CD14-positive monocyte (primary cell): ENCODE results near the gene ISCU. TPM values are rescaled to one million over a fixed set of nuclear protein-coding genes. Genes with fewer than 3 reads are reported as not detected.

ENCODE experiments used
- DNase-seq, 3 donors: peaks; one replicate each; pipeline ENCODE4 v3.0.0-alpha.2; 2011 to 2022
- H2AFZ ChIP-seq: 2 replicates; pipeline ENCODE4 v1.6.0; 2012; ENCODE audit warnings: mild to moderate bottlenecking, low read depth, low read length, inconsistent platforms; ENCODE audit not compliant: insufficient read depth, poor library complexity, severe bottlenecking
- H3K27ac ChIP-seq, 2 donors: 1 replicate in 1 of 2; 2 replicates in 1 of 2; pipeline ENCODE4 v1.5.1; 2012 to 2013; ENCODE audit warnings: low read length in 2 of 2, control low read depth in 1 of 2, inconsistent platforms in 1 of 2, low read depth in 1 of 2, mild to moderate bottlenecking in 1 of 2
- H3K27me3 ChIP-seq, 2 donors: one replicate each; pipeline versions ENCODE4 v1.6.0 to v1.6.1; 2011 to 2013; ENCODE audit warnings: low read length in 2 of 2; ENCODE audit not compliant: control insufficient read depth in 2 of 2, insufficient read depth in 2 of 2
- H3K36me3 ChIP-seq, 2 donors: replicated peaks in 1 of 2; 1 replicate in 1 of 2; 2 replicates in 1 of 2; pipeline versions ENCODE4 v1.5.1 to v1.6.1; 2012 to 2013; ENCODE audit warnings: low read length in 2 of 2, control low read depth in 1 of 2, inconsistent platforms in 1 of 2, mild to moderate bottlenecking in 1 of 2; ENCODE audit not compliant: insufficient read depth in 2 of 2, control insufficient read depth in 1 of 2
- H3K4me1 ChIP-seq, 2 donors: 1 replicate in 1 of 2; 2 replicates in 1 of 2; pipeline versions ENCODE4 v1.5.1 to v1.6.1; 2012 to 2013; ENCODE audit warnings: low read length in 2 of 2, control low read depth in 1 of 2, inconsistent platforms in 1 of 2, mild to moderate bottlenecking in 1 of 2, moderate library complexity in 1 of 2; ENCODE audit not compliant: insufficient read depth in 2 of 2, control insufficient read depth in 1 of 2
- H3K4me2 ChIP-seq: replicated peaks from 2 replicates; pipeline ENCODE3; 2012; ENCODE audit warnings: low read length, moderate library complexity, mild to moderate bottlenecking; ENCODE audit not compliant: poor library complexity, severe bottlenecking; ENCODE audit errors: extremely low read depth
- H3K4me3 ChIP-seq, 3 experiments: fragments of 200-600 bp in 1 of 3; sonication (generic) in 1 of 3; replicated peaks in 1 of 3; 1 replicate in 2 of 3; 2 replicates in 1 of 3; pipeline ENCODE4 v1.5.1; 2011 to 2013; ENCODE audit warnings: low read length in 3 of 3, mild to moderate bottlenecking in 3 of 3, control low read depth in 2 of 3, low read depth in 2 of 3, inconsistent platforms in 1 of 3, moderate library complexity in 1 of 3
- H3K79me2 ChIP-seq: 2 replicates; pipeline ENCODE4 v1.6.0; 2012; ENCODE audit warnings: mild to moderate bottlenecking, control low read depth, inconsistent platforms, low read length, moderate library complexity; ENCODE audit not compliant: insufficient read depth
- H3K9ac ChIP-seq: 2 replicates; pipeline ENCODE4 v1.6.0; 2017; ENCODE audit warnings: low read length, mild to moderate bottlenecking; ENCODE audit not compliant: insufficient read depth, poor library complexity, severe bottlenecking
- H3K9me3 ChIP-seq, 2 donors: replicated peaks in 1 of 2; 1 replicate in 1 of 2; 2 replicates in 1 of 2; pipeline versions ENCODE4 v1.5.1 to v1.6.1; 2012 to 2013; ENCODE audit warnings: low read length in 2 of 2, control low read depth in 1 of 2; ENCODE audit not compliant: control insufficient read depth in 1 of 2, insufficient read depth in 1 of 2
- H4K20me1 ChIP-seq: 2 replicates; pipeline ENCODE4 v1.6.0; 2012; ENCODE audit warnings: mild to moderate bottlenecking, low read length, control low read depth, moderate library complexity; ENCODE audit not compliant: insufficient read depth
- H3K27ac Mint-ChIP-seq, 7 donors: one replicate each; pipeline ENCODE4 v1.8.0; 2020; ENCODE audit warnings: mild to moderate bottlenecking in 7 of 7, mixed read lengths in 7 of 7, moderate library complexity in 6 of 7, inconsistent platforms in 2 of 7
- H3K27me3 Mint-ChIP-seq, 3 donors: one replicate each; pipeline ENCODE4 v1.8.0; 2021 to 2022; ENCODE audit warnings: low read depth in 3 of 3, mild to moderate bottlenecking in 3 of 3, mixed read lengths in 3 of 3, moderate library complexity in 3 of 3, inconsistent platforms in 1 of 3
- H3K36me3 Mint-ChIP-seq, 2 donors: one replicate each; pipeline ENCODE4 v1.8.0; 2020; ENCODE audit warnings: mixed read lengths in 2 of 2, inconsistent platforms in 1 of 2, mild to moderate bottlenecking in 1 of 2
- H3K4me1 Mint-ChIP-seq: one replicate; pipeline ENCODE4 v1.8.0; 2020; ENCODE audit warnings: mild to moderate bottlenecking, mixed read lengths
- H3K4me3 Mint-ChIP-seq, 2 donors: one replicate each; pipeline ENCODE4 v1.8.0; 2020; ENCODE audit warnings: mild to moderate bottlenecking in 2 of 2, mixed read lengths in 2 of 2, moderate library complexity in 1 of 2
- H3K9me3 Mint-ChIP-seq, 7 donors: one replicate each; pipeline ENCODE4 v1.8.0; 2020 to 2022; ENCODE audit warnings: mixed read lengths in 7 of 7, mild to moderate bottlenecking in 6 of 7, moderate library complexity in 6 of 7, inconsistent platforms in 2 of 7
- CTCF ChIP-seq: fragments of 200-600 bp; IDR thresholded peaks from one replicate; pipeline ENCODE4 v1.8.0; 2022; ENCODE audit warnings: antibody characterized with exemption, mild to moderate bottlenecking
- WGBS: methylation state at CpG from one replicate; pipeline ENCODE4 v1.1.5; 2013; ENCODE audit warnings: missing lambda C conversion rate; ENCODE audit not compliant: insufficient coverage; 5-methylcytosine and 5-hydroxymethylcytosine counted together
- intact Hi-C, 2 donors: fragments of 100-400 bp; cut with micrococcal nuclease; formaldehyde crosslinking; loops; one replicate each; pipeline versions ENCODE4 v1.15.0 to v1.15.1; 2023
- polyA plus RNA-seq, 3 donors: library from polyadenylated mRNA; depleted of rRNA in 1 of 3; unstranded in 2 of 3; stranded (reverse) in 1 of 3; fragments of 300-500 nt in 2 of 3; fragments of >200 nt in 1 of 3; fragmentation: Illumina TruSeq in 2 of 3; gene quantifications; 1 replicate in 2 of 3; 2 replicates in 1 of 3; pipeline ENCODE4 v1.2.3, GENCODE V29; 2012 to 2021

ISCU gene
- polyA plus RNA-seq, 3 donors: 90.9 to 114 (median 111) TPM

GRCh38 chr12:108581311-108582227 is 19.2 kb downstream of the ISCU start:
- 87% methylated on average over 32 of the region's 33 CpGs for WGBS
- peaks cover 0 to 4% (median 0%) of the 10 kb centered on the region in 7 donors for H3K9me3 Mint-ChIP-seq

GRCh38 chr12:108582509-108582908 is 20.1 kb downstream of the ISCU start:
- DNase-seq: no peak
- H2AFZ ChIP-seq: no peak overlapping the region
- H3K9ac ChIP-seq: no peak overlapping the region
- intact Hi-C loops: no loop called here
- H3K36me3 ChIP-seq: no peaks in the 10 kb centered on the region
- Mint-ChIP-seq H3K4me3 (no peak overlapping the region), H3K36me3 (no peaks in the 10 kb centered on the region), H3K4me1 (no peaks in the 10 kb centered on the region), H3K9me3 (peaks cover 0 to 4% (median 0%) of the 10 kb centered on the region in 7 donors), H3K27ac (no peak overlapping the region), H3K27me3 (peaks cover 0 to 3% (median 0%) of the 10 kb centered on the region in 3 donors)
- no peaks in the 10 kb centered on the region for H4K20me1 ChIP-seq
- H3K79me2 ChIP-seq: no peaks in the 10 kb centered on the region
- H3K4me3 ChIP-seq: no peak overlapping the region
- H3K9me3 ChIP-seq: no peaks in the 10 kb centered on the region
- no peak overlapping the region for H3K4me2 ChIP-seq
- TF ChIP-seq CTCF: no peak
- no peak overlapping the region for H3K27ac ChIP-seq
- H3K27me3 ChIP-seq: no peaks in the 10 kb centered on the region
- WGBS: 87% methylated on average over 3 of the region's 9 CpGs
- H3K4me1 ChIP-seq: no peaks in the 10 kb centered on the region

More at GRCh38 chr12:108581311-108582227, 19.2 kb downstream of the ISCU start:
- no peak overlapping the region for H3K4me2 ChIP-seq
- H3K4me3 ChIP-seq: no peak overlapping the region
- no peaks in the 10 kb centered on the region for H3K27me3 ChIP-seq
- no peak overlapping the region for H3K27ac ChIP-seq
- H3K36me3 Mint-ChIP-seq: no peaks in the 10 kb centered on the region
- H3K9me3 ChIP-seq: no peaks in the 10 kb centered on the region
- H3K27me3 Mint-ChIP-seq: peaks cover 0 to 3% (median 2%) of the 10 kb centered on the region in 3 donors
- no peaks in the 10 kb centered on the region for H4K20me1 ChIP-seq
- H3K36me3 ChIP-seq: no peaks in the 10 kb centered on the region
- H3K4me1 Mint-ChIP-seq: no peaks in the 10 kb centered on the region
- no peak overlapping the region for H3K9ac ChIP-seq
- no peak overlapping the region for H3K27ac Mint-ChIP-seq
- no peak overlapping the region for H2AFZ ChIP-seq
- intact Hi-C loops: no loop called here
- no peak overlapping the region for H3K4me3 Mint-ChIP-seq
- no peaks in the 10 kb centered on the region for H3K4me1 ChIP-seq
- TF ChIP-seq CTCF: no peak
- DNase-seq: no peak
- no peaks in the 10 kb centered on the region for H3K79me2 ChIP-seq
